ENCODE results near the gene COX8A. TPM values are rescaled to one million over a fixed set of nuclear protein-coding genes. Genes with fewer than 3 reads are reported as not detected.
"Not testable (repeated sequence)": the region's sequence is repeated elsewhere in the genome, so short reads cannot be mapped to it uniquely, and the experiment has no call there.

Gene COX8A
- total RNA-seq, 4 donors from 2014 or later, result 317 to 650 (median 402) TPM

DNA sequence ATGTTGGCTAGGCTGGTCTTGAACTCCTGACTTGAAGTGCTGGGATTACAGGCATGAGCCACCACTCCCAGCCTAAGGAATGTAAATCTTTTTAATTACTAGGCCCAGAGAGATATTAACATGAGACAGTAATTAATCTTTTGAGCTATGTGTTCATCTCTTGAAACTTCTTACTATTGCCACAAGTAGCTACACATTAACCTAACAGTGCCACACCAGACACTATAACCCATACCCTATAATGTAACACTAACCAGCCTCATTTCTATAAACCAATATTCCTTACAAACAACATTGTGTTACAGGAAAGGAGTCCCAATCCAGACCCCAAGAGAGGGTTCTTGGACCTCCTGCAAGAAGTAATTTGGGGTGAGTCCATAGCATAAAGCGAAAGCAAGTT is 8.0 kb upstream of the COX8A start:
- H3K27me3 ChIP-seq, result peaks cover 18% of the 10 kb centered on the region
- H3K27ac ChIP-seq, result no peak overlapping the region
- H3K9me3 ChIP-seq, result no peaks in the 10 kb centered on the region
- H3K4me1 ChIP-seq, result peaks cover 0 to 8% (median 0%) of the 10 kb centered on the region in 3 donors
- no peak for TF ChIP-seq EP300 (IDR thresholded peaks at IDR 0.05)
- no peak for TF ChIP-seq POLR2AphosphoS5 (IDR thresholded peaks at IDR 0.05)
- TF ChIP-seq, protein P1, sequence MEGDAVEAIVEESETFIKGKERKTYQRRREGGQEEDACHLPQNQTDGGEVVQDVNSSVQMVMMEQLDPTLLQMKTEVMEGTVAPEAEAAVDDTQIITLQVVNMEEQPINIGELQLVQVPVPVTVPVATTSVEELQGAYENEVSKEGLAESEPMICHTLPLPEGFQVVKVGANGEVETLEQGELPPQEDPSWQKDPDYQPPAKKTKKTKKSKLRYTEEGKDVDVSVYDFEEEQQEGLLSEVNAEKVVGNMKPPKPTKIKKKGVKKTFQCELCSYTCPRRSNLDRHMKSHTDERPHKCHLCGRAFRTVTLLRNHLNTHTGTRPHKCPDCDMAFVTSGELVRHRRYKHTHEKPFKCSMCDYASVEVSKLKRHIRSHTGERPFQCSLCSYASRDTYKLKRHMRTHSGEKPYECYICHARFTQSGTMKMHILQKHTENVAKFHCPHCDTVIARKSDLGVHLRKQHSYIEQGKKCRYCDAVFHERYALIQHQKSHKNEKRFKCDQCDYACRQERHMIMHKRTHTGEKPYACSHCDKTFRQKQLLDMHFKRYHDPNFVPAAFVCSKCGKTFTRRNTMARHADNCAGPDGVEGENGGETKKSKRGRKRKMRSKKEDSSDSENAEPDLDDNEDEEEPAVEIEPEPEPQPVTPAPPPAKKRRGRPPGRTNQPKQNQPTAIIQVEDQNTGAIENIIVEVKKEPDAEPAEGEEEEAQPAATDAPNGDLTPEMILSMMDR (IDR thresholded peaks at IDR 0.05), result no peak
- TF ChIP-seq POLR2A (IDR thresholded peaks at IDR 0.05), result no peak
- no peak overlapping the region for H3K4me3 ChIP-seq
- ATAC-seq, result no peak
- 100% methylated on average over 1 of the region's 1 CpG; no CpG with 5 or more reads in 1 of the 2 donors for WGBS, 2 donors (ENCODE audit: low coverage in 1 of 2)
- H3K36me3 ChIP-seq, result no peaks in the 10 kb centered on the region

DNA sequence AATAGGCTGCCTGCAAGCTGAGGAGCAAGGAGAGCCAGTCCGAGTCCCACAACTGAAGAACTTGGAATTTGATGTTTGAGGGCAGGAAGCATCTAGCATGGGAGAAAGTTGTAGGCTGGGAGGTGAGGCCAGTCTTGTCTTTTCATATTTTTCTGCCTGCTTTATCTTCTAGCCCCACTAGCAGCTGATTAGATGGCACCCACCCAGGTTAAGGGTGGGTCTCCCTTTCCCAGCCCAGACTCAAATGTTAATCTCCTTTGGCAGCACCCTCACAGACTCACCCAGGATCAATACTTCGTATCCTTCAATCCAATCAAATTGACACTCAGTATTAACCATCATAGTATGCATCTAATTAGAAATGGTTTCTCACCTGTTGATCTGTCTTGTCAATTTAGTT is 5.0 kb upstream of the COX8A start:
- Histone ChIP-seq H3K36me3 (no peaks in the 10 kb centered on the region), H3K27me3 (peaks cover 24% of the 10 kb centered on the region), H3K4me3 (no peak overlapping the region), H3K9me3 (no peaks in the 10 kb centered on the region), H3K4me1 (peaks cover 0 to 4% (median 0%) of the 10 kb centered on the region in 3 donors), H3K27ac (no peak overlapping the region)
- ATAC-seq, result no peak
- 67 to 100% methylated on average over 1 of the region's 2 CpGs for WGBS, 2 donors (ENCODE audit: low coverage in 1 of 2)
- TF ChIP-seq EP300 (IDR thresholded peaks at IDR 0.05) (no peak), POLR2A (IDR thresholded peaks at IDR 0.05) (no peak), POLR2AphosphoS5 (IDR thresholded peaks at IDR 0.05) (no peak)
- TF ChIP-seq, protein P1 (IDR thresholded peaks at IDR 0.05), result no peak

DNA sequence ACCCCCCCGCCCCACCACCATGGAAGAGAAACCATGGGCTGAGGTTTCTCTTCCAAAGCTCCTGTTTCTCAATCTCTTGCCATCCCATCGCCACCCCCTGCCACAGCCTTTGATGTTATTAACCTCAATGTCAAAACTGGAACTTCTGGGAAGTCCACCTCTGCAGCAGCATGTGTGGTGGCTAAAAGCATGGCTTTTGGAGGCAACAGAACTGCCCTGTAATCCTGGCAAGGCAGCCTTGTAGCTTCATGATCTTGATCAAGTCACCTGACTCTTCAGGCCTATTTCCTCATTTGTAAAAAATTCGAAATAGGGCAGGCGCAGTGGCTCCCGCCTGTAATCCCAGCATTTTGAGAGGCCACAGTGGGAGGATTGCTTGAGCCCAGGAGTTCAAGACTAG is 3.5 kb upstream of the COX8A start:
- H3K36me3 ChIP-seq, result peaks cover 0 to 2% of the 10 kb centered on the region in 2 donors
- no peak overlapping the region for H3K4me3 ChIP-seq
- 62 to 100% methylated on average over 1 to 2 of the region's 5 CpGs for WGBS, 2 donors (ENCODE audit: low coverage in 1 of 2)
- ATAC-seq, result no peak
- H3K9me3 ChIP-seq, result no peaks in the 10 kb centered on the region
- H3K4me1 ChIP-seq, result peaks cover 0 to 13% (median 8%) of the 10 kb centered on the region in 3 donors
- peaks cover 24% of the 10 kb centered on the region for H3K27me3 ChIP-seq
- no peak overlapping the region for H3K27ac ChIP-seq
- TF ChIP-seq EP300 (IDR thresholded peaks at IDR 0.05) (no peak), POLR2AphosphoS5 (IDR thresholded peaks at IDR 0.05) (no peak), POLR2A (IDR thresholded peaks at IDR 0.05) (no peak)
- TF ChIP-seq, protein P1 (IDR thresholded peaks at IDR 0.05), result no peak

DNA sequence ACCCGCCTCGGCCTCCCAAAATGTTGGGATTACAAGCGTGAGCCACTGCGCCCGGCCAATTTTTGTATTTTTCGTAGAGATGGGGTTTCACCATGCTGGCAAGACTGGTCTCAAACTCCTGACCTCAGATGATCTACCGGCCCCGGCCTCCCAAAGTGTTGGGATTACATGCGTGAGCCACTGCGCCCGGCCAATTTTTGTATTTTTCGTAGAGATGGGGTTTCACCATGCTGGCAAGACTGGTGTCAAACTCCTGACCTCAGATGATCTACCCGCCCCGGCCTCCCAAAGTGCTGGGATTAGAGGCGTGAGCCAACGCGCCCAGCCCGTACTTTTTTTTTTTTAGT is 535 bp upstream of the COX8A start:
- peak overlapping the region in 1 of 2 donors; percentile 87 for H3K4me3 ChIP-seq

DNA sequence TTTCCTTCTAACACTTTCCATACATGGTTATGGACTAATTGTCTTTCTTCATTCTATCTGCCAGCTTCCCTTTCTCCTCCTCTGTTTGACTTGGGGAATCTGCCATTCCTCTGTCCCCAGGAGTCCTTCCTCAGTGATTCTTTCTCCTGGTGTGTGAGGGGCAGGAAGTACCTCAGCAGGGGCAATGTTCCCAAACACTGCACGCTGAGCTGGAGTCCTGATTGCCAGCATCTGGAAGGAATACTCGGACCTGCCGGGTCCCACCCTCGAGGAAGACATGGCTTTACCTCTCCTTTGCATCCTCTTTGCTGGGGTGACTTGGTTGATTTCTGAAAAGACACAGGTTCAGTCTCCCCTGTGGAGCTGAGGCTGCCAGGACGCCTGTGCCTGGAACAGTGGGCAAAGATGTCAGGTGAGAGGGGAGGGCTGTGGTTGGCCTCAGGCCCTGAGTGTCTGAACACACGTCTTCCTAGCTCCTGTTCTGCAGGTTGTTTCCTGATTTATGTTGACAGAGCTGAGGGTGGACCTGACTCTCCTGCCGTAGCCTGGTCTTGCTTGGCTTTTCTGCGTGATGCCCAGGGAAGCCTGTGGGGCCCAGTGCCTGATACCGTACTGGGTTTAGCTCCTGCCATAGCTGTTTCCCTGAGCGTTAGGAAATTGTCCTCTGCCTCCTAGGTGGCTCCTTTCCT is 4.3 kb downstream of the COX8A start:
- no CpG with 5 or more reads among the region's 10 CpGs for WGBS, 2 donors (ENCODE audit: low coverage in 1 of 2)
- peaks cover 0 to 51% (median 23%) of the 10 kb centered on the region in 3 donors for H3K4me1 ChIP-seq
- H3K27me3 ChIP-seq, result no peaks in the 10 kb centered on the region
- TF ChIP-seq POLR2AphosphoS5 (IDR thresholded peaks at IDR 0.05) (no peak), EP300 (IDR thresholded peaks at IDR 0.05) (no peak), POLR2A (IDR thresholded peaks at IDR 0.05) (no peak)
- TF ChIP-seq, protein P1 (IDR thresholded peaks at IDR 0.05), result no peak
- H3K36me3 ChIP-seq, result peaks cover 0 to 21% of the 10 kb centered on the region in 2 donors
- H3K4me3 ChIP-seq, result no peak overlapping the region
- H3K27ac ChIP-seq, result peak overlapping the region in 1 of 4 donors; percentile 48
- no peaks in the 10 kb centered on the region for H3K9me3 ChIP-seq
- no peak for ATAC-seq

More for the DNA sequence above, 535 bp upstream of the COX8A start:
- Histone ChIP-seq H3K27me3 (peaks cover 24% of the 10 kb centered on the region), H3K4me1 (peaks cover 0 to 43% (median 23%) of the 10 kb centered on the region in 3 donors), H3K36me3 (peaks cover 0 to 15% of the 10 kb centered on the region in 2 donors)
- 41 to 52% methylated on average over 9 to 11 of the region's 18 CpGs for WGBS, 2 donors (ENCODE audit: low coverage in 1 of 2)
- H3K9me3 ChIP-seq, H3K27ac ChIP-seq, ATAC-seq: not testable (repeated sequence)

Measured in gastroesophageal sphincter (tissue), 4 donors.